ENCODE measurements around the gene SREBF2.

The SREBF2 gene

GRCh38 chr22:41906822-41907221, 73.9 kb downstream of the SREBF2 start:
- H3K4me3 ChIP-seq (ENCODE audit: low read depth, low read length), result no peak overlapping the region

GRCh38 chr22:41907436-41908401, 74.8 kb downstream of the SREBF2 start:
- H3K4me3 ChIP-seq (ENCODE audit: low read depth, low read length), result no peak overlapping the region

- H3K4me3 ChIP-seq (ENCODE audit: low read depth, low read length), result no peak overlapping the region
Observed at GRCh38 chr22:41908411-41909309, 75.8 kb downstream of the SREBF2 start.

GRCh38 chr22:41909310-41910049, 76.6 kb downstream of the SREBF2 start:
- H3K4me3 ChIP-seq (ENCODE audit: low read depth, low read length), result no peak overlapping the region

- no peak overlapping the region for H3K4me3 ChIP-seq (ENCODE audit: low read depth, low read length)
Observed at GRCh38 chr22:41910050-41911000, 77.4 kb downstream of the SREBF2 start.

- H3K4me3 ChIP-seq (ENCODE audit: low read depth, low read length), result no peak overlapping the region
Observed at GRCh38 chr22:41911001-41911611, 78.2 kb downstream of the SREBF2 start.

- H3K4me3 ChIP-seq (ENCODE audit: low read depth, low read length), result no peak overlapping the region
Observed at GRCh38 chr22:41912338-41913039, 79.6 kb downstream of the SREBF2 start.

- H3K4me3 ChIP-seq (ENCODE audit: low read depth, low read length), result no peak overlapping the region
Observed at GRCh38 chr22:41913040-41913719, 80.3 kb downstream of the SREBF2 start.

GRCh38 chr22:41913842-41914534, 81.1 kb downstream of the SREBF2 start:
- no peak overlapping the region for H3K4me3 ChIP-seq (ENCODE audit: low read depth, low read length)

GRCh38 chr22:41914611-41915034, 81.7 kb downstream of the SREBF2 start:
- peak overlapping the region; percentile 20 for H3K4me3 ChIP-seq (ENCODE audit: low read depth, low read length)

GRCh38 chr22:41915035-41915785, 82.3 kb downstream of the SREBF2 start, which contains the start of gene SHISA8:
TSS of gene SHISA8 (minus strand) at chr22:41915074. CDS start at chr22:41914667, 407 bp downstream.
- H3K4me3 ChIP-seq (ENCODE audit: low read depth, low read length), result peak within 1 kb of the TSS; percentile 33

- peak overlapping the region; percentile 33 for H3K4me3 ChIP-seq (ENCODE audit: low read depth, low read length)
Observed at GRCh38 chr22:41915786-41916493, 83.0 kb downstream of the SREBF2 start.

- no peak overlapping the region for H3K4me3 ChIP-seq (ENCODE audit: low read depth, low read length)
Observed at GRCh38 chr22:41916745-41917358, 83.9 kb downstream of the SREBF2 start.

GRCh38 chr22:41917375-41917902, 84.5 kb downstream of the SREBF2 start:
- H3K4me3 ChIP-seq (ENCODE audit: low read depth, low read length), result no peak overlapping the region

Measured in iPS-11a (cell line).